Endodermal cell (in vitro differentiated cells): ENCODE results near the gene CRYBA4. TPM values are rescaled to one million over a fixed set of nuclear protein-coding genes. Genes with fewer than 3 reads are reported as not detected.

ENCODE experiments used
- DNase-seq: peaks from one replicate; pipeline ENCODE4 v3.0.0-alpha.2; 2017
- H3K27ac ChIP-seq: 2 replicates; pipeline ENCODE4 v1.5.1; 2013; ENCODE audit warnings: mild to moderate bottlenecking, low read depth, low read length, moderate library complexity
- H3K27me3 ChIP-seq: 2 replicates; pipeline ENCODE4 v1.6.1; 2013; ENCODE audit warnings: mild to moderate bottlenecking, low read length, moderate library complexity; ENCODE audit not compliant: insufficient read depth, control insufficient read depth, poor library complexity, severe bottlenecking
- H3K36me3 ChIP-seq: 2 replicates; pipeline ENCODE4 v1.7.0; 2013; ENCODE audit warnings: mild to moderate bottlenecking, low read length, moderate library complexity; ENCODE audit not compliant: control insufficient read depth, insufficient read depth
- H3K4me1 ChIP-seq: one replicate; pipeline ENCODE4 v1.7.0; 2013; ENCODE audit warnings: low read length; ENCODE audit not compliant: control insufficient read depth, insufficient read depth
- H3K4me3 ChIP-seq: 2 replicates; pipeline ENCODE4 v1.5.1; 2013; ENCODE audit warnings: mild to moderate bottlenecking, low read length, moderate library complexity
- H3K9ac ChIP-seq: 2 replicates; pipeline ENCODE4 v1.6.1; 2013; ENCODE audit warnings: mild to moderate bottlenecking, low read length, moderate library complexity; ENCODE audit not compliant: poor library complexity, severe bottlenecking; ENCODE audit errors: extremely low read depth
- H3K9me3 ChIP-seq: 2 replicates; pipeline ENCODE4 v1.6.1; 2013; ENCODE audit warnings: mild to moderate bottlenecking, low read length, moderate library complexity; ENCODE audit not compliant: control insufficient read depth
- H3K27ac Mint-ChIP-seq: 2 replicates; pipeline ENCODE4 v1.8.0; 2020; ENCODE audit warnings: mixed read lengths
- H3K27me3 Mint-ChIP-seq: 2 replicates; pipeline ENCODE4 v1.8.0; 2021; ENCODE audit warnings: mild to moderate bottlenecking, mixed read lengths; ENCODE audit not compliant: insufficient read depth
- H3K36me3 Mint-ChIP-seq: 2 replicates; pipeline ENCODE4 v1.8.0; 2020; ENCODE audit warnings: low read depth, mixed read lengths
- H3K4me1 Mint-ChIP-seq: 2 replicates; pipeline ENCODE4 v1.8.0; 2020; ENCODE audit warnings: mixed read lengths
- H3K4me3 Mint-ChIP-seq: 2 replicates; pipeline ENCODE4 v1.8.0; 2020; ENCODE audit warnings: mild to moderate bottlenecking, moderate library complexity, mixed read lengths
- H3K9me3 Mint-ChIP-seq: 2 replicates; pipeline ENCODE4 v1.8.0; 2020; ENCODE audit warnings: mild to moderate bottlenecking, mixed read lengths
- CTCF ChIP-seq: fragments of 200-600 bp; sonication (generic); conservative IDR thresholded peaks from 2 replicates; pipeline ENCODE4 v1.5.0; 2021; ENCODE audit warnings: antibody characterized with exemption, mild to moderate bottlenecking
- WGBS, 2 experiments: methylation state at CpG; one replicate each; pipeline versions ENCODE4 v1.1.5 to v1.1.7; 2013; ENCODE audit warnings: missing lambda C conversion rate in 2 of 2, mixed read lengths in 1 of 2; ENCODE audit not compliant: insufficient coverage in 1 of 2, insufficient read length in 1 of 2; 5-methylcytosine and 5-hydroxymethylcytosine counted together
- total RNA-seq, 2 donors: library from RNA; stranded (reverse); fragmentation: NEBNext Ultra II Directional in 1 of 2; extraction: Animal tissue kit (Norgen Biotek cat#: 25700) in 1 of 2; gene quantifications; 2 replicates in 1 of 2; 3 replicates in 1 of 2; pipeline ENCODE4 v1.2.1, GENCODE V29; 2021

CRYBA4 gene
- total RNA-seq, 2 donors from 2014 or later, result not detected

GRCh38 chr22:26616650-26617049 is 5.1 kb upstream of the CRYBA4 start:
- no peak for TF ChIP-seq CTCF
- DNase-seq, result no peak
- Histone ChIP-seq H3K27ac (no peak overlapping the region), H3K4me3 (peak overlapping the region; percentile 44), H3K27me3 (no peaks in the 10 kb centered on the region), H3K9ac (no peak overlapping the region), H3K9me3 (no peaks in the 10 kb centered on the region), H3K36me3 (no peaks in the 10 kb centered on the region), H3K4me1 (peaks cover 25% of the 10 kb centered on the region)
- Mint-ChIP-seq H3K4me3 (peak overlapping the region; percentile 27), H3K36me3 (no peaks in the 10 kb centered on the region), H3K27ac (peak overlapping the region; percentile 85), H3K4me1 (peaks cover 41% of the 10 kb centered on the region), H3K27me3 (peaks cover 2% of the 10 kb centered on the region), H3K9me3 (no peaks in the 10 kb centered on the region)
- WGBS, 2 experiments, result 42 to 88% methylated on average over 1 to 2 of the region's 2 CpGs

- Histone ChIP-seq H3K36me3 (no peaks in the 10 kb centered on the region), H3K4me3 (peak within 1 kb of the TSS; percentile 53), H3K9me3 (no peaks in the 10 kb centered on the region), H3K9ac (no peak within 1 kb of the TSS), H3K27me3 (no peaks in the 10 kb centered on the region), H3K4me1 (peaks cover 25% of the 10 kb centered on the region), H3K27ac (no peak within 1 kb of the TSS)
- Mint-ChIP-seq H3K4me1 (peaks cover 38% of the 10 kb centered on the region), H3K27ac (peak within 1 kb of the TSS; percentile 85), H3K27me3 (no peaks in the 10 kb centered on the region), H3K36me3 (no peaks in the 10 kb centered on the region), H3K9me3 (no peaks in the 10 kb centered on the region), H3K4me3 (peak within 1 kb of the TSS; percentile 27)
- no peak for TF ChIP-seq CTCF
- WGBS, 2 experiments, result 44 to 46% methylated on average over 4 to 7 of the region's 7 CpGs
- peak; percentile 72 for DNase-seq
Measured at GRCh38 chr22:26617271-26618199, 4.2 kb upstream of the CRYBA4 start, which contains the start of gene CRYBB1. Gene CRYBB1 (minus strand): TSS chr22:26618027. CDS start chr22:26616319, 1,708 bp downstream.

GRCh38 chr22:26618455-26618854 is 3.3 kb upstream of the CRYBA4 start:
- WGBS, 2 experiments, result 93 to 96% methylated on average over 5 to 7 of the region's 8 CpGs
- no peak overlapping the region for H3K9ac ChIP-seq
- no peak for TF ChIP-seq CTCF
- H3K9me3 ChIP-seq, result no peaks in the 10 kb centered on the region
- Mint-ChIP-seq H3K27me3 (peaks cover 2% of the 10 kb centered on the region), H3K36me3 (no peaks in the 10 kb centered on the region), H3K27ac (no peak overlapping the region), H3K4me1 (peaks cover 34% of the 10 kb centered on the region), H3K4me3 (no peak overlapping the region), H3K9me3 (no peaks in the 10 kb centered on the region)
- H3K36me3 ChIP-seq, result no peaks in the 10 kb centered on the region
- H3K4me3 ChIP-seq, result no peak overlapping the region
- H3K27me3 ChIP-seq, result no peaks in the 10 kb centered on the region
- H3K4me1 ChIP-seq, result peaks cover 21% of the 10 kb centered on the region
- H3K27ac ChIP-seq, result no peak overlapping the region
- DNase-seq, result no peak
